Keratinocyte (primary cell): ENCODE measurements around the gene RABGGTA. TPM values are rescaled to one million over a fixed set of nuclear protein-coding genes. Genes with fewer than 3 reads are reported as not detected.
A peak's percentile ranks its signal among the peaks of the same experiment; 100 is the strongest.

Experiments used
- DNase-seq: peaks from one replicate; pipeline ENCODE4 v3.0.0-alpha.2; 2011; ENCODE audit warnings: low read depth, missing footprints, low spot score
- FAIRE-seq: peaks from 2 replicates; lab custom pipeline; 2011; peaks lifted over from hg19 to GRCh38; lab: Jason Lieb, UNC
- H2AFZ ChIP-seq: 2 replicates; pipeline ENCODE4 v1.6.0; 2012; ENCODE audit warnings: low read length, control low read depth, inconsistent platforms; ENCODE audit not compliant: control insufficient read depth
- H3K27ac ChIP-seq: 2 replicates; pipeline ENCODE4 v1.5.1; 2011; ENCODE audit warnings: low read length; ENCODE audit not compliant: control insufficient read depth, insufficient read depth
- H3K27me3 ChIP-seq: 3 replicates; pipeline ENCODE4 v1.6.0; 2011; ENCODE audit warnings: low read length; ENCODE audit not compliant: control insufficient read depth, insufficient read depth; ENCODE audit errors: extremely low read depth
- H3K36me3 ChIP-seq, 2 experiments: 2 replicates in 1 of 2; 3 replicates in 1 of 2; pipeline ENCODE4 v1.5.1; 2011; ENCODE audit warnings: low read length in 2 of 2, mild to moderate bottlenecking in 1 of 2; ENCODE audit not compliant: control insufficient read depth in 2 of 2, insufficient read depth in 2 of 2; ENCODE audit errors: extremely low read depth in 1 of 2
- H3K4me1 ChIP-seq: 3 replicates; pipeline ENCODE4 v1.5.1; 2011; ENCODE audit warnings: low read length; ENCODE audit not compliant: control insufficient read depth, insufficient read depth; ENCODE audit errors: extremely low read depth
- H3K4me2 ChIP-seq: 3 replicates; pipeline ENCODE4 v1.6.0; 2011; ENCODE audit warnings: low read depth, low read length; ENCODE audit not compliant: control insufficient read depth, insufficient read depth; ENCODE audit errors: extremely low read depth
- H3K4me3 ChIP-seq, 3 experiments: fragments of 200-600 bp in 1 of 3; sonication (generic) in 1 of 3; 2 replicates in 2 of 3; 3 replicates in 1 of 3; pipeline ENCODE4 v1.5.1; 2011 to 2016; ENCODE audit warnings: low read length in 3 of 3, mild to moderate bottlenecking in 3 of 3, control low read depth in 2 of 3, inconsistent platforms in 1 of 3, low read depth in 1 of 3, mixed read lengths in 1 of 3, mixed run types in 1 of 3, moderate library complexity in 1 of 3; ENCODE audit not compliant: control insufficient read depth in 2 of 3, insufficient read depth in 2 of 3; ENCODE audit errors: extremely low read depth in 1 of 3
- H3K79me2 ChIP-seq: 2 replicates; pipeline ENCODE4 v1.6.0; 2012; ENCODE audit warnings: low read length; ENCODE audit not compliant: control insufficient read depth, insufficient read depth
- H3K9ac ChIP-seq: 3 replicates; pipeline ENCODE4 v1.6.0; 2011; ENCODE audit warnings: low read length; ENCODE audit not compliant: control insufficient read depth, insufficient read depth; ENCODE audit errors: extremely low read depth
- H3K9me1 ChIP-seq: 3 replicates; pipeline ENCODE4 v1.6.0; 2011; ENCODE audit warnings: low read length; ENCODE audit not compliant: control insufficient read depth, insufficient read depth; ENCODE audit errors: extremely low read depth
- H3K9me3 ChIP-seq: 2 replicates; pipeline ENCODE4 v1.5.1; 2012; ENCODE audit warnings: low read depth, low read length; ENCODE audit not compliant: control insufficient read depth
- H4K20me1 ChIP-seq: 3 replicates; pipeline ENCODE4 v1.6.0; 2011; ENCODE audit warnings: low read length; ENCODE audit not compliant: control insufficient read depth, insufficient read depth; ENCODE audit errors: extremely low read depth
- EZH2 ChIP-seq: IDR thresholded peaks from one replicate; pipeline ENCODE4 v1.6.1; 2012; ENCODE audit warnings: inconsistent platforms, mild to moderate bottlenecking, low read length, moderate library complexity
- dilution Hi-C: fragments of 300-500 bp; cut with MboI; formaldehyde crosslinking; loops from one replicate; pipeline ENCODE4 v1.7.0; 2020; ENCODE audit warnings: low sequenced_read_pairs; ENCODE audit not compliant: extremely low pct_ligation_motif_present
- polyA plus RNA-seq, 5 experiments: library from polyadenylated mRNA; depleted of rRNA in 3 of 5; stranded (reverse) in 3 of 5; stranded (forward) in 1 of 5; unstranded in 1 of 5; fragments of >200 nt; gene quantifications; 1 replicate in 1 of 5; 2 replicates in 3 of 5; 3 replicates in 1 of 5; pipeline versions ENCODE4 v1.2.1 to v1.2.3, GENCODE V29; 2011 to 2012; ENCODE audit warnings: missing spikeins in 2 of 5, low read depth in 1 of 5, low replicate concordance in 1 of 5
- TF ChIP-seq, protein P1 (sequence below), 3 experiments: IDR thresholded peaks in 1 of 3; conservative IDR thresholded peaks in 1 of 3; optimal IDR thresholded peaks in 1 of 3; 2 replicates in 2 of 3; 3 replicates in 1 of 3; pipeline versions ENCODE3 to v1.5.1; 2011; ENCODE audit warnings: low read length in 3 of 3, mild to moderate bottlenecking in 3 of 3, moderate library complexity in 2 of 3, control low read depth in 1 of 3, inconsistent platforms in 1 of 3; ENCODE audit not compliant: insufficient read depth in 2 of 3; ENCODE audit errors: extremely low read depth in 1 of 3

Gene RABGGTA
- polyA plus RNA-seq, 1 donor (not counting 4 experiments of a cell fraction or from before 2014, with no cell fraction given), result 29.0 TPM

DNA sequence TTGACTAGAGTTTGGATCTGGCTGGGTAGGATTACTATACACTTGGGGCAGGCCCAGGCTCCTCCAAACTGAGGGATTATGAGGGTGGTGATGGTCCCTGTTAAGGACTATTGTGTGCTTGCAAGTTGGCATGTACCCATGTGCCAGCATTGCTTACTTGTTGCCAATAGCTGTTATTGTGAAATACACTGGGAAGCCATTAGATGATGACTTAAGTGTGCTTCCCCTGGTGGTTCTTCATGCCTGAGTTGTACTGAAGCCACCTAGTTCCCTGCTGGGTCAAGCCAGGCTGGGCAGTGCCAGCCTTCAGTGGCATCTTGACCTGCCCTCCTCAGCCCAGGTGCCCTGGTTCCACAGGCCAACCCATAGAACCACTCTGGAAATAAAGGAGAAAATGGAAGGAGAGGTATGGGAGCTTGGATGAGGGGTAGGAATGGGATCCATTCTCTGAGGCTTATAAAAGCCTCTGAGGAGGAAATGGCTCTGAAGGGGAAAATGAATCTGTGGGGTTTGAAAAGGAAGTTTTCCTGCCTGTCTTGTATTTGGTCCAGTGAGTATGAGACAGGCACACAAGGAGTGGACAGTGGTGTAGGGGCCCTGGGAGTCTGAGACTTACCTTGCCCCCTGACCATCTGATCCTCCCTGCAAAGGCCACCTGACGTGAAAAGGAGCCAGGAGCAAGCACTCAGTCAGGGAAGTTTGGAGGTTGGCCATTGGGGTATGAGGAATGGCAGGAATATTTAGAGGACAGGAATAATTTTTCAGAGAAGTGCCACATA is 40.6 kb upstream of the RABGGTA start:
- Histone ChIP-seq H3K27me3 (no peaks in the 10 kb centered on the region), H4K20me1 (no peaks in the 10 kb centered on the region), H3K36me3 (peaks cover 12 to 23% of the 10 kb centered on the region in 2 experiments), H3K9me1 (peaks cover 2% of the 10 kb centered on the region), H3K4me2 (peak overlapping the region; percentile 88), H3K27ac (peak overlapping the region; percentile 18), H2AFZ (no peak overlapping the region), H3K79me2 (peaks cover 4% of the 10 kb centered on the region), H3K9me3 (no peaks in the 10 kb centered on the region), H3K4me3 (peak overlapping the region in 2 of 3 experiments; percentile 19 to 31), H3K4me1 (peaks cover 73% of the 10 kb centered on the region), H3K9ac (peak overlapping the region; percentile 36)
- dilution Hi-C loops, result no loop called here
- TF ChIP-seq, protein P1, sequence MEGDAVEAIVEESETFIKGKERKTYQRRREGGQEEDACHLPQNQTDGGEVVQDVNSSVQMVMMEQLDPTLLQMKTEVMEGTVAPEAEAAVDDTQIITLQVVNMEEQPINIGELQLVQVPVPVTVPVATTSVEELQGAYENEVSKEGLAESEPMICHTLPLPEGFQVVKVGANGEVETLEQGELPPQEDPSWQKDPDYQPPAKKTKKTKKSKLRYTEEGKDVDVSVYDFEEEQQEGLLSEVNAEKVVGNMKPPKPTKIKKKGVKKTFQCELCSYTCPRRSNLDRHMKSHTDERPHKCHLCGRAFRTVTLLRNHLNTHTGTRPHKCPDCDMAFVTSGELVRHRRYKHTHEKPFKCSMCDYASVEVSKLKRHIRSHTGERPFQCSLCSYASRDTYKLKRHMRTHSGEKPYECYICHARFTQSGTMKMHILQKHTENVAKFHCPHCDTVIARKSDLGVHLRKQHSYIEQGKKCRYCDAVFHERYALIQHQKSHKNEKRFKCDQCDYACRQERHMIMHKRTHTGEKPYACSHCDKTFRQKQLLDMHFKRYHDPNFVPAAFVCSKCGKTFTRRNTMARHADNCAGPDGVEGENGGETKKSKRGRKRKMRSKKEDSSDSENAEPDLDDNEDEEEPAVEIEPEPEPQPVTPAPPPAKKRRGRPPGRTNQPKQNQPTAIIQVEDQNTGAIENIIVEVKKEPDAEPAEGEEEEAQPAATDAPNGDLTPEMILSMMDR (optimal IDR thresholded peaks at IDR 0.05 in 1 of 3, IDR thresholded peaks at IDR 0.05 in 1 of 3, conservative IDR thresholded peaks at IDR 0.05 in 1 of 3; ENCODE audit: extremely low read depth in 1 of 3, insufficient read depth in 2 of 3, low read length in 3 of 3), result no peak
- no peak for TF ChIP-seq EZH2
- FAIRE-seq (peak; percentile 57), DNase-seq (no peak)

DNA sequence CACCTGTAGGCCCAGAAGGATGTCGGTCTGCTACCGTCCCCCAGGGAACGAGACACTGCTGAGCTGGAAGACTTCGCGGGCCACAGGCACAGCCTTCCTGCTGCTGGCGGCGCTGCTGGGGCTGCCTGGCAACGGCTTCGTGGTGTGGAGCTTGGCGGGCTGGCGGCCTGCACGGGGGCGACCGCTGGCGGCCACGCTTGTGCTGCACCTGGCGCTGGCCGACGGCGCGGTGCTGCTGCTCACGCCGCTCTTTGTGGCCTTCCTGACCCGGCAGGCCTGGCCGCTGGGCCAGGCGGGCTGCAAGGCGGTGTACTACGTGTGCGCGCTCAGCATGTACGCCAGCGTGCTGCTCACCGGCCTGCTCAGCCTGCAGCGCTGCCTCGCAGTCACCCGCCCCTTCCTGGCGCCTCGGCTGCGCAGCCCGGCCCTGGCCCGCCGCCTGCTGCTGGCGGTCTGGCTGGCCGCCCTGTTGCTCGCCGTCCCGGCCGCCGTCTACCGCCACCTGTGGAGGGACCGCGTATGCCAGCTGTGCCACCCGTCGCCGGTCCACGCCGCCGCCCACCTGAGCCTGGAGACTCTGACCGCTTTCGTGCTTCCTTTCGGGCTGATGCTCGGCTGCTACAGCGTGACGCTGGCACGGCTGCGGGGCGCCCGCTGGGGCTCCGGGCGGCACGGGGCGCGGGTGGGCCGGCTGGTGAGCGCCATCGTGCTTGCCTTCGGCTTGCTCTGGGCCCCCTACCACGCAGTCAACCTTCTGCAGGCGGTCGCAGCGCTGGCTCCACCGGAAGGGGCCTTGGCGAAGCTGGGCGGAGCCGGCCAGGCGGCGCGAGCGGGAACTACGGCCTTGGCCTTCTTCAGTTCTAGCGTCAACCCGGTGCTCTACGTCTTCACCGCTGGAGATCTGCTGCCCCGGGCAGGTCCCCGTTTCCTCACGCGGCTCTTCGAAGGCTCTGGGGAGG is 39.5 kb upstream of the RABGGTA start, which contains the start of gene LTB4R:
LTB4R (plus strand) TSS at position 857 of the 959 bp plus-strand sequence. CDS start 4,150 bp downstream, outside the sequence.
- TF ChIP-seq EZH2, result no peak
- TF ChIP-seq, protein P1 (optimal IDR thresholded peaks at IDR 0.05 in 1 of 3, IDR thresholded peaks at IDR 0.05 in 1 of 3, conservative IDR thresholded peaks at IDR 0.05 in 1 of 3; ENCODE audit: extremely low read depth in 1 of 3, insufficient read depth in 2 of 3, low read length in 3 of 3), result peak in 1 of 3 experiments; percentile 1
- H3K4me1 ChIP-seq, result peaks cover 64% of the 10 kb centered on the region
- peak within 1 kb of the TSS; percentile 88 for H3K4me2 ChIP-seq
- FAIRE-seq, result no peak
- H3K9me3 ChIP-seq, result no peaks in the 10 kb centered on the region
- H3K79me2 ChIP-seq, result peaks cover 4% of the 10 kb centered on the region
- peak within 1 kb of the TSS; percentile 35 for H3K27ac ChIP-seq
- no peak for DNase-seq
- H3K27me3 ChIP-seq, result no peaks in the 10 kb centered on the region
- dilution Hi-C loops, result no loop called here
- H3K9me1 ChIP-seq, result no peaks in the 10 kb centered on the region
- peak within 1 kb of the TSS; percentile 4 for H2AFZ ChIP-seq
- H4K20me1 ChIP-seq, result no peaks in the 10 kb centered on the region
- H3K9ac ChIP-seq, result peak within 1 kb of the TSS; percentile 36
- peak within 1 kb of the TSS; percentile 11 to 31 (median 19) for H3K4me3 ChIP-seq
- peaks cover 20 to 28% of the 10 kb centered on the region in 2 experiments for H3K36me3 ChIP-seq
